GM19468 (cell line): ENCODE data around the gene SERPINC1.
A peak's percentile ranks its signal among the peaks of the same experiment; 100 is the strongest.
"Not testable (repeated sequence)": the region's sequence is repeated elsewhere in the genome, so short reads cannot be mapped to it uniquely, and the experiment has no call there.

Experiments used
- ATAC-seq: cut with Tn5 transposase; IDR thresholded peaks from one replicate; pipeline ENCODE4 v1.9.1; 2021; ENCODE audit warnings: mild to moderate bottlenecking, moderate library complexity, moderate number of reproducible peaks; ENCODE audit not compliant: unreplicated experiment; ENCODE audit errors: extremely low read depth

Gene SERPINC1

DNA sequence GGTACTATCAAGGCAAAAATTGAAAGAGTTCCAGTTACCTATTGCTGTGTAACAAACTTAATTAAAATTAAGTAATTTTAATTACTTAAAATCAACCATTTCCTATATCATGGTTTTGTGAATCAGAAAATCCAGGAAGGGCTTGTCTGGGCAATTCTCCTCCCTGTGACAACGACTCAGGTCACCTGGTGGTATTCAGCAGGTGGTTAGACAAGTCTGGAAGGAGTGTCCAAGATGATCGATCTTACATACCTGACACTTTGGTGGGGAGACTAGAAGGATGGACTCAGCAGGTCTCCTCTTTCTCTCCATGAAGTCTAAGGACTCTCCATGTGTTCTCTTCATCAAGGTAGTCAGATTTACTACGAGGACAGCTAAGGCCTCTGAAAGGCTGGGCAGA, 22.9 kb downstream of the SERPINC1 start:
- no peak for ATAC-seq

DNA sequence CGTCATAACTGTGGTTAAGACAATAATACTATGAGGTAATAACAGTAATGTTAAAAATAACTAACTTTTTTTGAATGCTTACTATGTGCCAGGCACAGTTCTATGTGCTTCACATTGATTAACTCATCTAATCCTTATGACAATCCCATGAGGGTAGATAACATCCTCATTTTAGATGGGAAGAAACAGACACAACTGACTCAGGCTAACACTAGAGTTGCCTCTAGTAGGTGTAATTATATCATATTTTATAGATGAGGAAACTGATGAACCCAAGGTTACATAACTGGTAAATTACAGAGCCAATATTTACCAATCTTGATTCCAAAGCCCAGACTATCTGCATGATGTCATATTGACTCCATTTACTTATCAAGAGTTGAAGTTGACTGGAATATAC, 23.5 kb downstream of the SERPINC1 start:
- ATAC-seq, result no peak

DNA sequence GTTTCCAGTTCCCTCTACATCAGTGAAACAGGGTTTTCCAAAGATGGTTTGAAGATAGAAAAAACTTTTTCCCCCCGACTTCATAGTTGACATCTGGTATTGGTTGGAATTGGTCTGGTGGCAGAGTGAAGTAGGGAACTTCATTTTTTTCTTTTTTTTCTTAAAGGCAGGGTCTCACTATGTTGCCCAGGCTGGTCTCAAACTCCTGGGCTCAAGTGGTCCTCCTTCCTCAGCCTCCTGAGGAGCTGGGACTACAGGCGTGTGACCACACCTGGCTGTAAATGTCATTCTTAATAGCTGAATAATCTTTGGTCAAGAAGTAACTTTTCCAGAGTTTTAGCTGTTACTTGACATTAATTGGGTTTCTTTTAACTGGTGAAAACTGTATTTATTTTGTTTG, 27.2 kb downstream of the SERPINC1 start:
- ATAC-seq, result no peak

DNA sequence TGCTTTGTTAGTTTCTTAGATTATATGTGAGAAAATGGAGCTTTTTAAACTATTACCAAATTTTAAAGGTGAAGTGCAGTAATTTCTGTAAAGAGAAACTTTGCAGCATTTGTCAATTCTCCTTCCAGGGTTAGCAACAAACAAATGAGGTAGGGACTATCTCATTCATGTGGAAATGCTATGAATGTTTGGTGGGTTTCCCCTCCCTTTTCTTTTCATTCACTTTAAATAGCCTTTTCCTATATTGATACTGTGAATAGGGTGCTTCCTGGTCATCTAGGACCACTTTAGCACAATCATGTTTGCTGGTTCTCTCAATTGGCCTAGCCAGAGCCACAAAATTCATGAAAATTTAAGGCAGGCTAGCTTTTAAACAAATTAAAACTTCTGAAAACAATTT, 28.4 kb downstream of the SERPINC1 start:
- ATAC-seq, result no peak

DNA sequence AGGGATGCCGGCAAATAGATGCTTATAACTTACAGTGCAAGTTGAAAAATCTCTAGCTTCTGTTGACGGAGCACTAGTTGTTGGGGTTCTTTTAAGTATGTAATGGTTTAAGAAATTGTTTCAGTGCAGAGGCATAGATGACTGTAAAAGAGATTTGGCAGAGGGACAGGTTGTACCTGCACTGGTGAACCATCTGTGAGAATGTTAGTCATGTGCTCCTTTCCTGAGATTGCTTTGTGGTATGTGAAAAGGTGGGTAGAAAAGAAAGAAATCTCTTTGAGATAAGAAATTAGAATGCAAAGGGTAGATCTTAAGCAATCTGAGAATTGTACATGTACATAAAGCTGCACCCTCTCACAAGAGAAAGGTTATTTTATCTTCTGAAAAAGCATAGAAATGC, 29.5 kb downstream of the SERPINC1 start:
- no peak for ATAC-seq

DNA sequence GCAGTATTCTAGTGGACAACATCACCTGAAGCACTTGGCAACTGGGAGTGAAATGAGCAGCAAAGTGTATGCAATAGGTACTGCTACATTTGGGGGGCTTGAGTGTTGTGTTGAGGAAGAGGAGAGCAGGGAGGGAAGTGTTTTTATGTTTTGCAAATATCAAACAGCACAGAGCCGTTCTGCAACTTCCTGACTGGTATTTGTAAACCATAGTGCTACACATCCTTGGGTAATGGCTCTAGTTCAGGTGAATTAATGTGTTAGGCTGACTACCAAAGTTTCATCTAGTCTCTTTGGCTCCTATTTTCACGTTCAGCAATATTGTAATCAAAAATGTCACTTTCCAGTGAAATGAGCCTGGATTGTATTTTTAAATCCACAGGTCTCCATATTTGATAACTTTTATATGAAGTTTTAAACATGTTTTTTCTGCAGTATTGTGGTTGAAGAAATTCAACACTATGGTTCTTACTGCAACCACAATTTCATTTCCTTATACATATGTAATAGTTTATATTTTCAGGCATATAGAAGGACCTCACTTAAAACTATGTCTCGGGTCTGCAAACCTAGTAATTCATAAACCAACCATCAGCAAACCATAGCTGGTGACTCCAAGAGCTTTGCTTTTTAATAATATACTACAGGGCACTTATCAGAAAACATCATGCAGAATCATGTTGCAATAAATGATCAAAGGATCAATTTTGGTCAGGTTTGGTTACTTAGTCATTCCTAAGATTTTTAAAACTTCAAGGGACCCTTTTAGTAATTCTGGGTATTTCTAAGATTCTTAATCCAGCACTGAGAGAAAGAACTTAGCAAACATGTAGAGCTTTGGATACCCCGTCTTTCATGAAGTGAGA, 30.1 kb downstream of the SERPINC1 start:
- ATAC-seq, result no peak

- ATAC-seq, result no peak
Measured at GRCh38 chr1:173884701-173885100, 32.4 kb downstream of the SERPINC1 start.

DNA sequence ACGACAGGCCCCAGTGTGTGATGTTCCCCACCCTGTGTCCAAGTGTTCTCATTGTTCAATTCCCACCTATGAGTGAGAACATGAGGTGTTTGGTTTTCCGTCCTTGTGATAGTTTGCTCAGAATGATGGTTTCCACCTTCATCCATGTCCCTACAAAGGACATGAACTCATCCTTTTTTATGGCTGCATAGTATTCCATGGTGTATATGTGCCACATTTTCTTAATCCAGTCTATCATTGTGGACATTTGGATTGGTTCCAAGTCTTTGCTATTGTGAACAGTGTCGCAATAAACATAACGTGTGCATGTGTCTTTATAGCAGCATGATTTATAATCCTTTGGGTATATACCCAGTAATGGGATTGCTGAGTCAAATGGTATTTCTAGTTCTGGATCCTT, 36.0 kb downstream of the SERPINC1 start:
- not testable (repeated sequence) for ATAC-seq

- ATAC-seq, result no peak
Measured at GRCh38 chr1:173878251-173878650, 38.9 kb downstream of the SERPINC1 start.

DNA sequence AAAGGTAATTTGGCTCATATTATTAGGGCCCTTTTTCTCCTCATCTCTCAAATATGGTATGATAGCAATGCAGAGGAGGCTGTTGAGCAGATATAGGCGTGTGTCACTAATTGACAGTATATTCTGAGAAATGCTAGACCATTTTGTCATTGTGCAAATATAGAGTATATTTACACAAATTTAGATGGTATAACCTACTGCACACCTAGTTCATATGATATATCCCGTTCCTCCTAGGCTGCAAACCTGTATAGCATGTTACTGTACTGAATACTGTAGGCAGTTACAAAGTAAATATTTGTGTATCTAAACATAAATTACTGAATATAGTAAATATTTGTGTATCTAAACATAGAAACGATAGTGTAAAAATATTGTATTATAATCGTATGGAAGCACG, 40.4 kb downstream of the SERPINC1 start:
- ATAC-seq, result no peak

DNA sequence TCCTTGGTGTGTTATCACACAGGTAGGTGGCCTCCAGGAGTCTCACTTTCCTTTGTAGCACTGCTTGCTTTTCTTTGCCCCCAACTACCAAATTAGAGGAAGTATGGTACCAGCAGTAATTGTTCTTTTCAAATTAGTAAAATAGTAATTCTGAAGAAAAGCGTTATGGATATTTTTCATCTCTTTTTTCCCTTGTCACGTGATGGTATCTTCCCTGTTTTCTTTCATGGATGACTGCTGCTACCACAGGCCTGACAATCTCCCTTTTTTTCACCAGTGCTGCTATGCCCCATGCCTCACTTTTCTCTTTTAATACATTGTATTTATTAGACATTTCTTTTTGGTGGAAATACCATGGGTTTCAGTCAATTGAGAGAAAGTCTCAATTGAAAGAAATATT, 45.6 kb downstream of the SERPINC1 start:
- ATAC-seq, result no peak

- no peak for ATAC-seq
Measured at GRCh38 chr1:173871091-173871490, 46.0 kb downstream of the SERPINC1 start.

DNA sequence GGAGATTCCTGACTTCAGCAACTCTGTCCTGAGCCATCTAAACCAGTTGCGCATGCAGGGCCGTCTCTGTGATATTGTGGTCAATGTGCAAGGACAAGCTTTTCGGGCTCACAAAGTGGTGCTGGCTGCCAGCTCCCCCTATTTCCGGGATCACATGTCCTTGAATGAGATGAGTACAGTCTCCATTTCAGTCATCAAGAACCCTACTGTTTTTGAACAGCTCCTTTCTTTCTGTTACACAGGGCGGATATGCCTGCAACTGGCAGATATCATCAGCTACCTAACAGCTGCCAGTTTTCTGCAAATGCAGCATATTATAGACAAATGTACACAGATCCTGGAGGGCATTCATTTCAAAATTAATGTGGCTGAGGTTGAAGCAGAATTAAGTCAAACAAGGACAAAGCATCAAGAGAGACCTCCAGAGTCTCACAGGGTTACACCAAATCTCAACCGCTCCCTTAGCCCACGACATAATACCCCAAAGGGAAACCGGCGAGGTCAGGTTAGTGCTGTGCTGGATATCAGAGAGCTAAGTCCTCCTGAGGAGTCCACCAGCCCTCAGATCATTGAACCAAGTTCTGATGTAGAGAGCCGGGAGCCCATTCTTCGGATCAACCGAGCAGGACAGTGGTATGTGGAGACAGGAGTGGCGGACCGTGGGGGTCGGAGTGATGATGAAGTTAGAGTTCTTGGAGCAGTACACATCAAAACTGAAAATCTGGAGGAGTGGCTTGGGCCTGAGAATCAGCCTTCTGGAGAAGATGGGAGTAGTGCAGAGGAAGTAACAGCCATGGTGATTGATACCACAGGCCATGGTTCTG, 46.7 kb downstream of the SERPINC1 start:
- ATAC-seq, result no peak

GRCh38 chr1:173869021-173869359, 48.1 kb downstream of the SERPINC1 start:
- no peak for ATAC-seq

- peak; percentile 37 for ATAC-seq
Measured at GRCh38 chr1:173868266-173869020, 48.7 kb downstream of the SERPINC1 start, which contains the start of gene ZBTB37. Gene ZBTB37 (plus strand): TSS chr1:173868380. CDS start chr1:173870226, 1,846 bp downstream.

DNA sequence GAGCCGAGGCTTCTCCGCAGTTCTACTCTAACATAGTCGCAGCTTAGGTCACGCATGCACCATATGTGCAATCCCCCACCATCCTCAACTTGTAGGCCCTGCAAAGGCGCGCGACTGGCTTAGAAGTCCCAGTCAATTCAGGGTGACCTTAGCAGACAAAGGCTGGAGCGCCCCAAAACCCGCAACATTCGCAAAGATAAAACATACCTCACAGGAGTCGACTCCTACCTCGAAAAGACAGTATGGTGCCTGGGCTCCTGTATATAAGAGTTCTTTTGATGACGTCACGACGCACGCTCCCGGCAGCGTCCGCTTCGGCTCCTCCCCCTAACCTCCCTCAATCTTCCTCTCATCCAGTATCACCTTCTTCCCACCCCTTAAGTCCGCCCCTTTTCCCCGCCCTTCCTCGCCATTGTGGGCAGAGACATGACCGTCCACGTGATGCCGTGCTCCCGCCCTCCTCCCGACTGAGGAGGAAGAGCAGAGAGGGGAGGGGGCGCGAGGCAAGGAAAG, 49.3 kb downstream of the SERPINC1 start, which contains the start of gene GAS5:
Gene GAS5, minus strand, starts transcription at position 237 of the 513 bp plus-strand sequence.
- ATAC-seq, result peak; percentile 55

- no peak for ATAC-seq
Measured at GRCh38 chr1:173867141-173867752, 49.9 kb downstream of the SERPINC1 start.

DNA sequence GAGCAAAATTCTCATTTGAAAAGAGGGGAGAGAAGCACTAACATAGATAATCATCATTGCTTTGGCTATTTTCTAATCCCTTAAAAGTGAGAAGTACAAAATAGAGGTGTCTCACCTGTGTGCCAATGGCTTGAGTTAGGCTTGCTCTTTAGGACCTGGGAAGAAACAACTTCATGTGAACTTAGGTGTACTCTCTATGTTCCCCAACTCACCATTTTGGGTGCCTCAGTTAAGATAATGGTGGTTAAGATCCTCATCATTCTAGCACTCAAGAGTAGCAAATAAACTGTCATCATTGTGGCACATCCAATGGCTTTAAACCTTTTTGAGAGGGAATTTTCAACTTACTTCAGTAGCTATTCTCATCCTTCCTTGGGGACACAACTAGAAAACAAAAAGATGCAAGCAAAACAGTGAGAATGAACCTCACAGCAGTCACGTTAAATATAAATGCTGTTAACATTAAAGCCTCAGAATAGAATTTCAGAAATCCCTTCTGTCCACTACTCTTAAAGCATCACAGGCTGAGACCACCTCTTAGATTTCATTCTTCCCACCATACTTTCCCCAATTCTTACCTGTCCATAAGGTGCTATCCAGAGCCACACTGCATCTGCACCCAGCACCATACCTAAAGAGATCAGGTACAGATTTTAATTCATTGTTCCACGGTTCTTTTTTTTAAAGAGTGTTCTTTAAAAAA, 50.6 kb downstream of the SERPINC1 start:
- no peak for ATAC-seq

DNA sequence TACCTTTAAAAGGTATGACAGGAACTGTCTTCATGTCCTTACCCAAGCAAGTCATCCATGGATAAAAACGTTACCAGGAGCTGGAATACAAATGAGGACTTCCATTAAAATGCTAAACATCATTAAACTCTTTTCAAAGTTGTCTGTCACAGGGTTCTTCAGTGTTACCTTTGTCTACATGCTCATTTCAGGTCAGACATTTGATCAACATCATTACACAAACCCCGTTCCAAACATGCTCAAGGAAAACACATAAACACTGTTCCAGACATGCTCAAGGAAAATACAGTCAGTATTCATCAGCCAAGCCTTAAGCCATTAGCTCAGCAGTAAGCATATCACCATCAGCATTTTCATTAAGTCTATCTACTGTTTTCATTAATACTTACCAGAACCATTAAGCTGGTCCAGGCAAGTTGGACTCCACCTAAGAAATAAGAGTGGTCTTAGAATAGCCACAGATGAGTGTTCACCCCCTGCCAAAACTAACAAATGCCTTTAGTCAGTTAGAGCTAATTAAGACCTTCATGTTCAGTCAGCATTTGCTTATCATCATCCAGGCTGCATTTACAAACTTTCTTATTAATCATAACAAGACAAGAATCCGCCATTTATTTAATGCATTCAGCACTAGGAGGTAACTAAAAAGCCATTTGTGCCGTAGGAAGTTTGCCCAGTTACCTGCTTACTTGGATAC, 51.5 kb downstream of the SERPINC1 start:
- no peak for ATAC-seq
